Lower leg skin (tissue), 4 donors: ENCODE results near the gene GSG1L. TPM values are rescaled to one million over a fixed set of nuclear protein-coding genes. Genes with fewer than 3 reads are reported as not detected.

Experiments used
- DNase-seq, 2 donors: peaks; one replicate each; pipeline ENCODE4 v3.0.0-alpha.2; 2019; ENCODE audit warnings: low spot score in 2 of 2
- H3K4me3 ChIP-seq: fragments of 200-600 bp; sonication (generic); 2 replicates; pipeline ENCODE4 v1.5.1; 2017; ENCODE audit warnings: mild to moderate bottlenecking, low read depth; ENCODE audit not compliant: poor library complexity, severe bottlenecking
- CTCF ChIP-seq, 3 donors: fragments of 450-650 bp; IDR thresholded peaks; one replicate each; pipeline ENCODE4 v1.5.1; 2016; ENCODE audit warnings: antibody characterized with exemption in 3 of 3, mild to moderate bottlenecking in 3 of 3, moderate library complexity in 2 of 3
- POLR2A ChIP-seq, 2 donors: fragments of 450-650 bp; IDR thresholded peaks; one replicate each; pipeline ENCODE4 v1.6.1; 2016 to 2017; ENCODE audit warnings: antibody characterized with exemption in 2 of 2, mild to moderate bottlenecking in 1 of 2, moderate library complexity in 1 of 2
- WGBS, 2 donors: methylation state at CpG; one replicate each; pipeline ENCODE4 v1.1.5; 2018; 5-methylcytosine and 5-hydroxymethylcytosine counted together
- intact Hi-C: fragments of 100-400 bp; cut with DNase I; formaldehyde crosslinking; loops from one replicate; pipeline ENCODE4 v1.15.0; 2023; ENCODE audit warnings: low total_unique reads
- total RNA-seq, 4 donors: library from RNA; depleted of rRNA; stranded (reverse); fragments of >200 nt; gene quantifications; one replicate each; pipeline ENCODE4 v1.1.0, GENCODE V29; 2016

Gene GSG1L
- total RNA-seq: 1 to 10 TPM in 1 of 4 donors, under 1 TPM in 2, not detected in 1; 0.49 to 1.1 (median 0.59) TPM

GRCh38 chr16:28063591-28064061 lies at the start of gene GSG1L:
Gene GSG1L (minus strand): TSS chr16:28063714. CDS start chr16:28063424, 290 bp downstream.
- no peak for DNase-seq
- TF ChIP-seq CTCF (IDR thresholded peaks at IDR 0.05): no peak
- no peak for TF ChIP-seq POLR2A (IDR thresholded peaks at IDR 0.05)
- 2 to 13% methylated on average over 11 to 22 of the region's 54 CpGs for WGBS, 2 donors
- intact Hi-C loops: loop anchor here (10.0 kb wide), 1 partner anchor 369 kb away; no protein-coding TSS in a partner anchor
- no peak within 1 kb of the TSS for H3K4me3 ChIP-seq

GRCh38 chr16:28112908-28113307 lies 49.4 kb upstream of the GSG1L start:
- TF ChIP-seq POLR2A (IDR thresholded peaks at IDR 0.05) (no peak), CTCF (IDR thresholded peaks at IDR 0.05) (no peak)
- intact Hi-C loops: no loop called here
- 94 to 96% methylated on average over 10 of the region's 10 CpGs for WGBS, 2 donors
- H3K4me3 ChIP-seq: no peak overlapping the region
- DNase-seq: no peak

DNA sequence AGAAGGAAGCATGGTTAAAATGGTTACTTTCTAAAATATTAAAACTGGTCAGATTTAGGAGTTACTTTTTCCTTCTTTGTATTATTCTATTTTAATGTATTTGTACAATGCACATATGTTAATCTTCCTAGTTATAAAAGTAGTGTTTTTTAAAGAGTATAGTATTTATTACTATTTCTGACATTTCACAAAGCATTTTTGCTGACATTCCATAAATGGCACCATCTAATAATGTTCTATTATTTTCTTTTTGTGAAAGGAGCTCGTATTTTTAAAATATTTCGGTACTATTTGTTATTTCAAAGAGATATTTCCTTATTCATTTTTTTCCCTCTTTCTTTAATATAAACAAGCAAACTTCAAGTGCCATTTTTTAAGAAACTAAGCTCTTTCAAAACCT lies 47.5 kb upstream of the GSG1L start:
- no peak for TF ChIP-seq CTCF (IDR thresholded peaks at IDR 0.05)
- no peak for TF ChIP-seq POLR2A (IDR thresholded peaks at IDR 0.05)
- 94 to 99% methylated on average over 2 of the region's 2 CpGs for WGBS, 2 donors
- intact Hi-C loops: no loop called here
- no peak overlapping the region for H3K4me3 ChIP-seq
- DNase-seq: no peak

- H3K4me3 ChIP-seq: no peak overlapping the region
- TF ChIP-seq CTCF (IDR thresholded peaks at IDR 0.05) (no peak), POLR2A (IDR thresholded peaks at IDR 0.05) (no peak)
- DNase-seq: no peak
- intact Hi-C loops: no loop called here
- 70 to 76% methylated on average over 5 of the region's 5 CpGs for WGBS, 2 donors
These were observed 47.0 kb upstream of the GSG1L start for GRCh38 chr16:28110479-28110878.

- no peak overlapping the region for H3K4me3 ChIP-seq
- TF ChIP-seq POLR2A (IDR thresholded peaks at IDR 0.05) (no peak), CTCF (IDR thresholded peaks at IDR 0.05) (no peak)
- intact Hi-C loops: no loop called here
- 76 to 78% methylated on average over 3 of the region's 3 CpGs for WGBS, 2 donors
- no peak for DNase-seq
These were observed 46.6 kb upstream of the GSG1L start for GRCh38 chr16:28110074-28110473.

DNA sequence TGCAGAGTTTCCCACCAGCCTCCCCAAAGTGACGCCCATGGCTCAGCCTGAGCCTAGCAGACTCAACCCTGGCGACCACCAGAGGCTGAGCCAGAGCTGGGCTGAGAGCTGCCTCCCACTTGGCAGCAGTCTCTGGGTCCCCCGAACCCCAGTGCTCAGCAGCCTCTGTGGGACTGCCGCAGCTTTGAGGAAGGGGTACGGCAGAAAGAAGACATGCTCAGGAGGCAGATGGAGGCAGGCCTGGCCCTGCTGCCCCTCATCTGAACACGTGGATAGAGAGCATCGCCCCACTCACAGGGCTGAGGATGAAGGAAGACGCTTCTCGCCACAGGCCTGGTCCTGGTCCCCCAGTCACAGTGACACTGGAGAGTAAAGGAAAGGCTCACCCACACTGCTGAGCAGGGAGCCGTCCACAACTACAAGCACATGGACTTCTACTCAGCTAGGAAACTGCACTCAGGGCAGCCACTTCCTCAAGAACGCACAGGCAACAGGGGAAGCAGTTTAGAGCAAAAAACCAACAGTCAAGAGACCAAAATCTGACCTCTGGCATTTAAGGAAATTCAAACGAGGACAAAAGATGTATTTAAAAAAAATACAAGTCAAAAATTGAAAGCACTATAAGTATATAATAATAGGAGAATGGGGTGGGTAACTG lies 45.2 kb upstream of the GSG1L start:
- WGBS, 2 donors: 74 to 81% methylated on average over 12 of the region's 12 CpGs
- intact Hi-C loops: no loop called here

More for the DNA sequence above, 45.2 kb upstream of the GSG1L start:
- no peak overlapping the region for H3K4me3 ChIP-seq
- no peak for DNase-seq
- no peak for TF ChIP-seq CTCF (IDR thresholded peaks at IDR 0.05)
- TF ChIP-seq POLR2A (IDR thresholded peaks at IDR 0.05): no peak
